ENCODE results near the gene KDM4C.

DNA sequence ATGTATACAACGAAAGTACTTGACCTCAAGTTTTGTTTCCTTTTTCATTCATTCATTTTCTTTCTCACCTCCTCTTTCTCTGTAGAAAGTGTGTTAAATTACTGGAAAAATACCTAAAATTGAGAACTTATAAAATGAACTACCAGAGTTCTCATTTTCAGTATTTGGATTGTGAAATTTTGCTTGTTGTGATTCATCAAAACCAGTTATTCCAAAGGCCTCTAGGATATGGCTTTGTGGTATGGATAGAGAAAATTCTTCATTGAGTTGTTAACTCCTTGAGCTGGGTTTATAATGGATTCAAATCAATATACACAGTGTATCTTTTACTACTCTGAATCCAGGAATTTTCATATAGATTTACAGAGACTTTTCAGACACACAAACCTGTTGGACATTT, 287.6 kb downstream of the KDM4C start:
- TF ChIP-seq, protein P1, sequence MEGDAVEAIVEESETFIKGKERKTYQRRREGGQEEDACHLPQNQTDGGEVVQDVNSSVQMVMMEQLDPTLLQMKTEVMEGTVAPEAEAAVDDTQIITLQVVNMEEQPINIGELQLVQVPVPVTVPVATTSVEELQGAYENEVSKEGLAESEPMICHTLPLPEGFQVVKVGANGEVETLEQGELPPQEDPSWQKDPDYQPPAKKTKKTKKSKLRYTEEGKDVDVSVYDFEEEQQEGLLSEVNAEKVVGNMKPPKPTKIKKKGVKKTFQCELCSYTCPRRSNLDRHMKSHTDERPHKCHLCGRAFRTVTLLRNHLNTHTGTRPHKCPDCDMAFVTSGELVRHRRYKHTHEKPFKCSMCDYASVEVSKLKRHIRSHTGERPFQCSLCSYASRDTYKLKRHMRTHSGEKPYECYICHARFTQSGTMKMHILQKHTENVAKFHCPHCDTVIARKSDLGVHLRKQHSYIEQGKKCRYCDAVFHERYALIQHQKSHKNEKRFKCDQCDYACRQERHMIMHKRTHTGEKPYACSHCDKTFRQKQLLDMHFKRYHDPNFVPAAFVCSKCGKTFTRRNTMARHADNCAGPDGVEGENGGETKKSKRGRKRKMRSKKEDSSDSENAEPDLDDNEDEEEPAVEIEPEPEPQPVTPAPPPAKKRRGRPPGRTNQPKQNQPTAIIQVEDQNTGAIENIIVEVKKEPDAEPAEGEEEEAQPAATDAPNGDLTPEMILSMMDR (IDR thresholded peaks at IDR 0.05): no peak
- TF ChIP-seq EZH2 (IDR thresholded peaks at IDR 0.05): no peak

Measured in neural progenitor cell (in vitro differentiated cells).